WTC11 (cell line): ENCODE results near the gene TP63.

Experiments
- CBFB ChIP-seq: sonication (generic); formaldehyde crosslinking; IDR thresholded peaks from 2 replicates; pipeline ENCODE4 v1.8.1; 2022; ENCODE audit warnings: mild to moderate bottlenecking, low read depth, missing genetic modification reagents
- CTCF ChIP-seq: fragments of 200-600 bp; IDR thresholded peaks from 2 replicates; pipeline ENCODE4 v1.8.0; 2022; ENCODE audit warnings: antibody characterized with exemption
- ESRRA ChIP-seq: sonication (generic); formaldehyde crosslinking; IDR thresholded peaks from 2 replicates; pipeline ENCODE4 v1.8.1; 2022; ENCODE audit warnings: mild to moderate bottlenecking, missing genetic modification reagents, borderline replicate concordance
- GTF2I ChIP-seq: fragments of 250-450 bp; sonication (Bioruptor Pico); conservative IDR thresholded peaks from 2 replicates; pipeline ENCODE4 v1.4.0; 2021; ENCODE audit warnings: mild to moderate bottlenecking
- NR1H2 ChIP-seq: sonication (generic); formaldehyde crosslinking; IDR thresholded peaks from 2 replicates; pipeline ENCODE4 v1.9.0; 2021; ENCODE audit warnings: mild to moderate bottlenecking, moderate library complexity, missing genetic modification reagents
- NR2C2 ChIP-seq: sonication (generic); formaldehyde crosslinking; IDR thresholded peaks from 2 replicates; pipeline ENCODE4 v1.8.0; 2022; ENCODE audit warnings: mild to moderate bottlenecking, missing genetic modification reagents
- PRRX2 ChIP-seq: fragments of 250-450 bp; sonication (Bioruptor Pico); IDR thresholded peaks from 2 replicates; pipeline ENCODE4 v1.8.0; 2021; ENCODE audit warnings: mild to moderate bottlenecking
- RELA ChIP-seq: sonication (generic); formaldehyde crosslinking; IDR thresholded peaks from 2 replicates; pipeline ENCODE4 v1.8.1; 2022; ENCODE audit warnings: missing genetic modification reagents, mild to moderate bottlenecking, borderline replicate concordance
- TEAD4 ChIP-seq: sonication (generic); formaldehyde crosslinking; IDR thresholded peaks from 2 replicates; pipeline ENCODE4 v1.8.0; 2022; ENCODE audit warnings: mild to moderate bottlenecking, missing genetic modification reagents
- ZBTB21 ChIP-seq: sonication (generic); formaldehyde crosslinking; IDR thresholded peaks from 2 replicates; pipeline ENCODE4 v1.8.1; 2023; ENCODE audit warnings: mild to moderate bottlenecking, missing genetic modification reagents, borderline replicate concordance
- TF ChIP-seq, protein P1 (sequence below): sonication (generic); formaldehyde crosslinking; IDR thresholded peaks from 2 replicates; pipeline ENCODE4 v1.8.1; 2022; ENCODE audit warnings: low read depth, mild to moderate bottlenecking, moderate library complexity, missing genetic modification reagents, borderline replicate concordance
- TF ChIP-seq, protein P2 (sequence below): sonication (generic); formaldehyde crosslinking; IDR thresholded peaks from 2 replicates; pipeline ENCODE4 v1.8.0; 2023; ENCODE audit warnings: missing genetic modification reagents

- TF ChIP-seq CTCF (no peak), ESRRA (CRISPR knock-in tag) (no peak), CBFB (CRISPR knock-in tag) (no peak), ZBTB21 (CRISPR knock-in tag) (no peak), NR2C2 (CRISPR knock-in tag) (no peak), RELA (CRISPR knock-in tag) (no peak), GTF2I (CRISPR knock-in tag) (no peak), NR1H2 (no peak), PRRX2 (no peak), TEAD4 (no peak)
- TF ChIP-seq, protein P1, sequence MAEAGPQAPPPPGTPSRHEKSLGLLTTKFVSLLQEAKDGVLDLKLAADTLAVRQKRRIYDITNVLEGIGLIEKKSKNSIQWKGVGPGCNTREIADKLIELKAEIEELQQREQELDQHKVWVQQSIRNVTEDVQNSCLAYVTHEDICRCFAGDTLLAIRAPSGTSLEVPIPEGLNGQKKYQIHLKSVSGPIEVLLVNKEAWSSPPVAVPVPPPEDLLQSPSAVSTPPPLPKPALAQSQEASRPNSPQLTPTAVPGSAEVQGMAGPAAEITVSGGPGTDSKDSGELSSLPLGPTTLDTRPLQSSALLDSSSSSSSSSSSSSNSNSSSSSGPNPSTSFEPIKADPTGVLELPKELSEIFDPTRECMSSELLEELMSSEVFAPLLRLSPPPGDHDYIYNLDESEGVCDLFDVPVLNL (CRISPR knock-in tag): no peak
- TF ChIP-seq, protein P2, sequence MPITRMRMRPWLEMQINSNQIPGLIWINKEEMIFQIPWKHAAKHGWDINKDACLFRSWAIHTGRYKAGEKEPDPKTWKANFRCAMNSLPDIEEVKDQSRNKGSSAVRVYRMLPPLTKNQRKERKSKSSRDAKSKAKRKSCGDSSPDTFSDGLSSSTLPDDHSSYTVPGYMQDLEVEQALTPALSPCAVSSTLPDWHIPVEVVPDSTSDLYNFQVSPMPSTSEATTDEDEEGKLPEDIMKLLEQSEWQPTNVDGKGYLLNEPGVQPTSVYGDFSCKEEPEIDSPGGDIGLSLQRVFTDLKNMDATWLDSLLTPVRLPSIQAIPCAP: no peak
These were observed 15.8 kb downstream of the TP63 start for GRCh38 chr3:189646853-189647542.
